GM12891 (cell line): Measurements from ENCODE around the gene FAN1.

Experiments used
- PAX5 ChIP-seq: IDR thresholded peaks from 2 replicates; pipeline ENCODE4 v1.6.1; 2011; ENCODE audit warnings: low read length, moderate library complexity, mild to moderate bottlenecking; ENCODE audit not compliant: insufficient read depth, severe bottlenecking
- POLR2A ChIP-seq: IDR thresholded peaks from 2 replicates; pipeline ENCODE4 v1.6.1; 2011; ENCODE audit warnings: low read depth, low read length, control low read depth
- POLR2AphosphoS5 ChIP-seq: IDR thresholded peaks from 2 replicates; pipeline ENCODE4 v1.6.1; 2011; ENCODE audit warnings: low read depth, low read length, control low read depth
- POU2F2 ChIP-seq: IDR thresholded peaks from 2 replicates; pipeline ENCODE4 v1.6.1; 2011; ENCODE audit warnings: low read depth, mild to moderate bottlenecking, control low read depth, low read length, moderate library complexity
- SPI1 ChIP-seq: IDR thresholded peaks from 2 replicates; pipeline ENCODE4 v1.6.1; 2011; ENCODE audit warnings: low read depth, low read length, control low read depth
- TAF1 ChIP-seq: IDR thresholded peaks from 2 replicates; pipeline ENCODE4 v1.6.1; 2011; ENCODE audit warnings: low read depth, low read length, control low read depth

DNA sequence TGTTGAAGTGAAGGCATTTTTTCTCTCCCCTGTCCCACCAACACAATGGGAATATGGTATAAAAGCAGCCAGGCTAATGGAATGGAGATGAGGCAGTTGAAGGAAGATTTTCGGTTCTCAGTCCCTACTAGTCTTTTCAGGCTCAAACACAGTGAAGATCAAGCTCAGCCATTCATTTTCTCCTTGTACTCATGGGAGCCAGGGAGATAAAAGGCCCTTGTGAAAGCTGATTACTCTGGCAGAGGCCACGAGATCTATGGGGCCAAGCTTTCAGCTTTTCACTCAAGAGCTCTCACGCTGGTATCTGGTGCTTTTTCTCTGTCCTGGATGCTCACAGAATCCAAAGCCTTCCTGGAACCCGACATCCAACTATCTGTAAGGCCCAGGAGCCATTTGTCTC lies 14.5 kb upstream of the FAN1 start:
- no peak for TF ChIP-seq POLR2AphosphoS5
- TF ChIP-seq POLR2A, result no peak
- TF ChIP-seq TAF1, result no peak
- no peak for TF ChIP-seq PAX5
- TF ChIP-seq SPI1, result no peak
- no peak for TF ChIP-seq POU2F2
